Cardiac fibroblast (primary cell): ENCODE results near the gene RNF150.

Experiments used
- DNase-seq, 2 donors: peaks; one replicate each; pipeline versions ENCODE4 v3.0.0 to v3.0.0-alpha.2; 2010; ENCODE audit warnings: low read depth in 2 of 2
- H3K4me3 ChIP-seq, 2 donors: replicated peaks in 1 of 2; 1 replicate in 1 of 2; 2 replicates in 1 of 2; pipeline ENCODE4 v1.5.1; 2011; ENCODE audit warnings: low read depth in 2 of 2, low read length in 2 of 2, mild to moderate bottlenecking in 2 of 2, moderate library complexity in 1 of 2
- CTCF ChIP-seq: IDR thresholded peaks from one replicate; pipeline ENCODE4 v1.5.1; 2011; ENCODE audit warnings: low read depth, mild to moderate bottlenecking, low read length, inconsistent platforms

The RNF150 gene

GRCh38 chr4:141021397-141022110 is 111.7 kb downstream of the RNF150 start:
- DNase-seq: no peak
- no peak for TF ChIP-seq CTCF
- no peak overlapping the region for H3K4me3 ChIP-seq

- DNase-seq: peak; percentile 23 to 26
- H3K4me3 ChIP-seq: no peak overlapping the region
- no peak for TF ChIP-seq CTCF
Measured at GRCh38 chr4:141020801-141021261, 112.4 kb downstream of the RNF150 start.

GRCh38 chr4:141019768-141020167 is 113.5 kb downstream of the RNF150 start:
- TF ChIP-seq CTCF: no peak
- H3K4me3 ChIP-seq: no peak overlapping the region
- no peak for DNase-seq

- H3K4me3 ChIP-seq: no peak overlapping the region
- no peak for DNase-seq
- TF ChIP-seq CTCF: no peak
Measured at GRCh38 chr4:141016117-141016798, 117.0 kb downstream of the RNF150 start.

- no peak overlapping the region for H3K4me3 ChIP-seq
- DNase-seq: no peak
- no peak for TF ChIP-seq CTCF
Measured at GRCh38 chr4:141013899-141014298, 119.4 kb downstream of the RNF150 start.

- DNase-seq: no peak
- no peak overlapping the region for H3K4me3 ChIP-seq
- no peak for TF ChIP-seq CTCF
Measured at GRCh38 chr4:141011901-141012315, 121.4 kb downstream of the RNF150 start.

GRCh38 chr4:141009931-141010330 is 123.3 kb downstream of the RNF150 start:
- no peak for DNase-seq
- no peak for TF ChIP-seq CTCF
- no peak overlapping the region for H3K4me3 ChIP-seq
